ENCODE measurements around the gene TMIE. TPM values are rescaled to one million over a fixed set of nuclear protein-coding genes. Genes with fewer than 3 reads are reported as not detected.
A peak's percentile ranks its signal among the peaks of the same experiment; 100 is the strongest.

The TMIE gene
- polyA plus RNA-seq, 1 donor (not counting 4 experiments of a cell fraction or from before 2014, with no cell fraction given): 0.07 TPM

GRCh38 chr3:46713898-46714552, 12.8 kb downstream of the TMIE start:
- TF ChIP-seq CTCF (optimal IDR thresholded peaks at IDR 0.05 in 1 of 3, IDR thresholded peaks at IDR 0.05 in 1 of 3, conservative IDR thresholded peaks at IDR 0.05 in 1 of 3; ENCODE audit: extremely low read depth in 1 of 3, insufficient read depth in 2 of 3, low read length in 3 of 3) (no peak), EZH2 (IDR thresholded peaks at IDR 0.05; ENCODE audit: low read length) (no peak)
- H3K4me3 ChIP-seq (ENCODE audit: control insufficient read depth in 2 of 3, extremely low read depth in 1 of 3, insufficient read depth in 2 of 3, low read depth in 1 of 3, low read length in 3 of 3): no peak overlapping the region
- peaks cover 3% of the 10 kb centered on the region for H3K27me3 ChIP-seq (ENCODE audit: control insufficient read depth, extremely low read depth, insufficient read depth, low read length)
- H2AFZ ChIP-seq (ENCODE audit: control insufficient read depth, low read length): peak overlapping the region; percentile 88
- peak overlapping the region; percentile 53 for H3K4me2 ChIP-seq (ENCODE audit: control insufficient read depth, extremely low read depth, insufficient read depth, low read depth, low read length)
- H3K9me3 ChIP-seq (ENCODE audit: control insufficient read depth, low read depth, low read length): no peaks in the 10 kb centered on the region
- no peaks in the 10 kb centered on the region for H3K36me3 ChIP-seq (ENCODE audit: control insufficient read depth in 2 of 2, extremely low read depth in 1 of 2, insufficient read depth in 2 of 2, low read length in 2 of 2)
- peak; percentile 59 for FAIRE-seq
- H3K79me2 ChIP-seq (ENCODE audit: control insufficient read depth, insufficient read depth, low read length): no peaks in the 10 kb centered on the region
- no peak for DNase-seq (ENCODE audit: low read depth, low spot score)
- H3K4me1 ChIP-seq (ENCODE audit: control insufficient read depth, extremely low read depth, insufficient read depth, low read length): peaks cover 10% of the 10 kb centered on the region
- H3K9ac ChIP-seq (ENCODE audit: control insufficient read depth, extremely low read depth, insufficient read depth, low read length): peak overlapping the region; percentile 5
- no peaks in the 10 kb centered on the region for H4K20me1 ChIP-seq (ENCODE audit: control insufficient read depth, extremely low read depth, insufficient read depth, low read length)
- peak overlapping the region; percentile 1 for H3K27ac ChIP-seq (ENCODE audit: control insufficient read depth, insufficient read depth, low read length)
- no peaks in the 10 kb centered on the region for H3K9me1 ChIP-seq (ENCODE audit: control insufficient read depth, extremely low read depth, insufficient read depth, low read length)
- dilution Hi-C loops (cut with MboI; ENCODE audit: extremely low pct_ligation_motif_present, low sequenced_read_pairs): no loop called here

GRCh38 chr3:46714728-46715506, 13.7 kb downstream of the TMIE start:
- H2AFZ ChIP-seq (ENCODE audit: control insufficient read depth, low read length): no peak overlapping the region
- H3K9me3 ChIP-seq (ENCODE audit: control insufficient read depth, low read depth, low read length): no peaks in the 10 kb centered on the region
- no peak overlapping the region for H3K4me3 ChIP-seq (ENCODE audit: control insufficient read depth in 2 of 3, extremely low read depth in 1 of 3, insufficient read depth in 2 of 3, low read depth in 1 of 3, low read length in 3 of 3)
- H3K27ac ChIP-seq (ENCODE audit: control insufficient read depth, insufficient read depth, low read length): no peak overlapping the region
- no peak overlapping the region for H3K9ac ChIP-seq (ENCODE audit: control insufficient read depth, extremely low read depth, insufficient read depth, low read length)
- dilution Hi-C loops (cut with MboI; ENCODE audit: extremely low pct_ligation_motif_present, low sequenced_read_pairs): no loop called here
- H3K36me3 ChIP-seq (ENCODE audit: control insufficient read depth in 2 of 2, extremely low read depth in 1 of 2, insufficient read depth in 2 of 2, low read length in 2 of 2): no peaks in the 10 kb centered on the region
- no peaks in the 10 kb centered on the region for H4K20me1 ChIP-seq (ENCODE audit: control insufficient read depth, extremely low read depth, insufficient read depth, low read length)
- peaks cover 10% of the 10 kb centered on the region for H3K4me1 ChIP-seq (ENCODE audit: control insufficient read depth, extremely low read depth, insufficient read depth, low read length)
- FAIRE-seq (no peak), DNase-seq (ENCODE audit: low read depth, low spot score) (no peak)
- no peaks in the 10 kb centered on the region for H3K79me2 ChIP-seq (ENCODE audit: control insufficient read depth, insufficient read depth, low read length)
- TF ChIP-seq CTCF (optimal IDR thresholded peaks at IDR 0.05 in 1 of 3, IDR thresholded peaks at IDR 0.05 in 1 of 3, conservative IDR thresholded peaks at IDR 0.05 in 1 of 3; ENCODE audit: extremely low read depth in 1 of 3, insufficient read depth in 2 of 3, low read length in 3 of 3): no peak
- TF ChIP-seq EZH2 (IDR thresholded peaks at IDR 0.05; ENCODE audit: low read length): no peak
- H3K4me2 ChIP-seq (ENCODE audit: control insufficient read depth, extremely low read depth, insufficient read depth, low read depth, low read length): no peak overlapping the region
- H3K27me3 ChIP-seq (ENCODE audit: control insufficient read depth, extremely low read depth, insufficient read depth, low read length): peaks cover 12% of the 10 kb centered on the region
- no peaks in the 10 kb centered on the region for H3K9me1 ChIP-seq (ENCODE audit: control insufficient read depth, extremely low read depth, insufficient read depth, low read length)
